ENCODE results near the gene ATR.
"Not testable (repeated sequence)": the region's sequence is repeated elsewhere in the genome, so short reads cannot be mapped to it uniquely, and the experiment has no call there.

ATR gene

DNA sequence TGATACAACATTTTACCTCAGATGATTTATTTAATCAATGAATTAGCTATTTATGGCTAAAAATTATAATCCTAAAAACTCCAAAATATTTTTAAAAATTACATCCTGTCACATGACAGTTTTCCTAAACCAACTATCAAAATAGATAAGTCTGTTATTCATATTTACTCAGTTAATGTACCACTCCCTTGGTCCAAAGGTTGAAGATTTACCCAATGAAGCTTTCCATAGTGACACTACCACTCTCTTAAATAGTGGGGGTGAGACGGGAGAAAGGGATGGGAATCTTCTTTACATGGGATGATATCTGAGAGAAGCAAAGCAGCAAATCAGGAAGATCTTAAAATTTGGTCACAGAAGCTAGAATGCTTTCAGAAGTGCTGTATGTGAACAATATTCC, 161.2 kb downstream of the ATR start:
- TF ChIP-seq, protein P1, sequence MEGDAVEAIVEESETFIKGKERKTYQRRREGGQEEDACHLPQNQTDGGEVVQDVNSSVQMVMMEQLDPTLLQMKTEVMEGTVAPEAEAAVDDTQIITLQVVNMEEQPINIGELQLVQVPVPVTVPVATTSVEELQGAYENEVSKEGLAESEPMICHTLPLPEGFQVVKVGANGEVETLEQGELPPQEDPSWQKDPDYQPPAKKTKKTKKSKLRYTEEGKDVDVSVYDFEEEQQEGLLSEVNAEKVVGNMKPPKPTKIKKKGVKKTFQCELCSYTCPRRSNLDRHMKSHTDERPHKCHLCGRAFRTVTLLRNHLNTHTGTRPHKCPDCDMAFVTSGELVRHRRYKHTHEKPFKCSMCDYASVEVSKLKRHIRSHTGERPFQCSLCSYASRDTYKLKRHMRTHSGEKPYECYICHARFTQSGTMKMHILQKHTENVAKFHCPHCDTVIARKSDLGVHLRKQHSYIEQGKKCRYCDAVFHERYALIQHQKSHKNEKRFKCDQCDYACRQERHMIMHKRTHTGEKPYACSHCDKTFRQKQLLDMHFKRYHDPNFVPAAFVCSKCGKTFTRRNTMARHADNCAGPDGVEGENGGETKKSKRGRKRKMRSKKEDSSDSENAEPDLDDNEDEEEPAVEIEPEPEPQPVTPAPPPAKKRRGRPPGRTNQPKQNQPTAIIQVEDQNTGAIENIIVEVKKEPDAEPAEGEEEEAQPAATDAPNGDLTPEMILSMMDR (IDR thresholded peaks at IDR 0.05): no peak
- H3K36me3 ChIP-seq (ENCODE audit: control insufficient read depth, insufficient read depth, low read length): no peaks in the 10 kb centered on the region

DNA sequence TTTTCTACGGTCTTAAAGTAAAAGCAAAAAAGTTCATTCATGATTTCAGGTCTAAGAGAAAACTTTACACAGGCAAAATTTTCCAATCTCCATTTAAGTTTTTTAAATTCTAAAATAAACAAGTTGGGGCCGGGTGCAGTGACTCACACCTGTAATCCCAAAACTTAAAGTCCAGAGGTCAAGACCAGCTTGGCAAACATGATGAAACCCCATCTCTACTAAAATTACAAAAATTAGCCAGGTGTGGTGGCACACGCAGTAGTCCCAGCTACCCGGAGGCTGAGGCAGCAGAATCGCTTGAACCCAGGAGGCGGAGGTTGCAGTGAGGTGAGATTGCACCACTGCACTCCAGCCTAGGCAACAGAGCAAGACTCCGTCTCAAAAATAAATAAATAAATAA, 178.0 kb downstream of the ATR start:
- H2AFZ ChIP-seq; H3K4me2 ChIP-seq (ENCODE audit: low read length); H3K9me3 ChIP-seq (ENCODE audit: control insufficient read depth, low read length); H3K27ac ChIP-seq; H3K4me1 ChIP-seq; H3K36me3 ChIP-seq (ENCODE audit: control insufficient read depth, insufficient read depth, low read length); H3K79me2 ChIP-seq; H3K4me3 ChIP-seq (ENCODE audit: low read depth, low read length); H3K27me3 ChIP-seq (ENCODE audit: control insufficient read depth, insufficient read depth, low read length); H3K9ac ChIP-seq: not testable (repeated sequence)

More for the DNA sequence above, 161.2 kb downstream of the ATR start:
- Histone ChIP-seq H3K4me2 (ENCODE audit: low read length) (no peak overlapping the region), H3K79me2 (no peaks in the 10 kb centered on the region), H3K27ac (no peak overlapping the region), H3K9me3 (ENCODE audit: control insufficient read depth, low read length) (no peaks in the 10 kb centered on the region), H3K4me3 (ENCODE audit: low read depth, low read length) (no peak overlapping the region), H3K4me1 (no peaks in the 10 kb centered on the region), H3K9ac (no peak overlapping the region), H2AFZ (no peak overlapping the region), H3K27me3 (ENCODE audit: control insufficient read depth, insufficient read depth, low read length) (no peaks in the 10 kb centered on the region)

All from parathyroid adenoma (tissue), 2 donors.